Pericardium fibroblast (primary cell): ENCODE measurements around the gene ADAP2. TPM values are rescaled to one million over a fixed set of nuclear protein-coding genes. Genes with fewer than 3 reads are reported as not detected.

ENCODE experiments used
- total RNA-seq: library from RNA; depleted of rRNA; stranded (reverse); fragments of >200 nt; gene quantifications from 2 replicates; pipeline ENCODE4 v1.2.3, GENCODE V29; 2015

Gene ADAP2
- total RNA-seq: not detected in 2 replicates

GRCh38 chr17:30921544-30922196 is at the start of gene ADAP2:
Gene ADAP2 (plus strand): TSS chr17:30921945. CDS start chr17:30922015, 70 bp downstream.

GRCh38 chr17:30906101-30906911 is 15.4 kb upstream of the ADAP2 start, which contains the start of gene TEFM:
Gene TEFM (minus strand): TSS chr17:30906238. CDS start chr17:30906198, 40 bp downstream.

DNA sequence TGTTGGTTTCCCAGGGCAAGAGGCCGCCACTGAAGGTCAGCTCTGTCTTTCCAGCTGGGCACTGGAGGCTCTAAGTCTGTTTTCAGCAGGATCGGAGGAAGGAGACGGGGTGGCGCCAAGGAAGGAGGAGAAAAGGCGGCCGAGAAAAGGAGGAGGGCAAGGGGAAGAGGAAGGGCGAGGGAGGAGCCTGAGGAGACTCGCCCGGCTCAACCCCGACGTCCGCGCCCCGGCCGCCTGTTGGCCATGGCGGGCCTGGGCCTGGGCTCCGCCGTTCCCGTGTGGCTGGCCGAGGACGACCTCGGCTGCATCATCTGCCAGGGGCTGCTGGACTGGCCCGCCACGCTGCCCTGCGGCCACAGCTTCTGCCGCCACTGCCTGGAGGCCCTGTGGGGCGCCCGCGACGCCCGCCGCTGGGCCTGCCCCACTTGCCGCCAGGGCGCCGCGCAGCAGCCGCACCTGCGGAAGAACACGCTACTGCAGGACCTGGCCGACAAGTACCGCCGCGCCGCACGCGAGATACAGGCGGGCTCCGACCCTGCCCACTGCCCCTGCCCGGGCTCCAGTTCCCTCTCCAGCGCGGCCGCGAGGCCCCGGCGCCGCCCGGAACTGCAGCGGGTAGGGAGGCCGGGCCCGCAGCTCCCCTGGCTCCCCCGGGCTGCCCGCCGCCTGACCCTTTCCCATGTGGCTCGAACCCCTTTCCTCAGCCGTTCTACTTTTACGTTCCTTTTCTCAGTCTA is 49.3 kb downstream of the ADAP2 start, which contains the start of gene RNF135:
Gene RNF135 (plus strand): TSS at position 209 of the 737 bp plus-strand sequence. CDS start 35 bp downstream, at position 244.

Other genes starting within 250 kb of the ADAP2 start
- gene CRLF3, start 97.3 kb upstream of the ADAP2 start, total RNA-seq: 3.9 and 5.8 TPM in 2 replicates
- gene ATAD5, start 90.0 kb upstream of the ADAP2 start, total RNA-seq: 0.47 and 0.68 TPM in 2 replicates
- 10.4 and 12.3 TPM in 2 replicates for gene TEFM, start 15.7 kb upstream of the ADAP2 start, total RNA-seq
- gene RNF135, start 49.1 kb downstream of the ADAP2 start, total RNA-seq: 21.5 and 23.6 TPM in 2 replicates
- gene NF1, start 173.0 kb downstream of the ADAP2 start, total RNA-seq: 18.0 and 23.9 TPM in 2 replicates